HepG2 (cell line): Measurements from ENCODE around the gene IGF2. TPM values are rescaled to one million over a fixed set of nuclear protein-coding genes. Genes with fewer than 3 reads are reported as not detected.

Experiments used
- BRCA1 ChIP-seq: sonication (generic); formaldehyde crosslinking; IDR thresholded peaks from 2 replicates; pipeline ENCODE4 v1.4.0; 2020; ENCODE audit warnings: missing genetic modification reagents
- DPF2 ChIP-seq: sonication (generic); formaldehyde crosslinking; IDR thresholded peaks from 2 replicates; pipeline ENCODE4 v1.4.0; 2020; ENCODE audit warnings: mild to moderate bottlenecking, low read depth, missing genetic modification reagents, borderline replicate concordance
- SNRNP70 ChIP-seq: fragments of 200-400 bp; formaldehyde crosslinking; IDR thresholded peaks from 2 replicates; pipeline ENCODE4 v1.6.1; 2017; ENCODE audit warnings: mild to moderate bottlenecking, low read depth, low read length, moderate library complexity
- ZBTB21 ChIP-seq: sonication (generic); formaldehyde crosslinking; IDR thresholded peaks from 2 replicates; pipeline ENCODE4 v1.4.0; 2020; ENCODE audit warnings: missing genetic modification reagents
- ZNF788 ChIP-seq: sonication (generic); formaldehyde crosslinking; IDR thresholded peaks from 2 replicates; pipeline ENCODE4 v1.5.0; 2020; ENCODE audit warnings: mild to moderate bottlenecking, missing genetic modification reagents, borderline replicate concordance
- polyA plus RNA-seq, 8 experiments: library from polyadenylated mRNA; depleted of rRNA in 3 of 8; stranded (reverse) in 7 of 8; unstranded in 1 of 8; fragments of >200 nt; fragmentation: Illumina TruSeq in 4 of 8; extraction: Trizol in 4 of 8; gene quantifications; 2 replicates each; pipeline versions ENCODE4 v1.2.1 to v1.2.3, GENCODE V29; 2011 to 2016; ENCODE audit warnings: low read depth in 4 of 8, missing spikeins in 1 of 8, mixed read lengths in 1 of 8; ENCODE audit not compliant: insufficient read depth in 1 of 8
- total RNA-seq, 5 experiments: library from RNA; depleted of rRNA; stranded (reverse); fragments of >200 nt; fragmentation: Illumina TruSeq; extraction: Trizol; gene quantifications; 2 replicates each; pipeline ENCODE4 v1.2.3, GENCODE V29; 2016; ENCODE audit warnings: low read depth in 1 of 5
- TF ChIP-seq, protein P1 (sequence below), 2 experiments: sonication (generic) in 1 of 2; formaldehyde crosslinking in 1 of 2; IDR thresholded peaks; 2 replicates each; pipeline versions ENCODE4 v1.4.0 to v1.6.1; 2018 to 2020; ENCODE audit warnings: missing genetic modification reagents in 2 of 2, borderline replicate concordance in 1 of 2, low read depth in 1 of 2, mild to moderate bottlenecking in 1 of 2, missing biosample characterization in 1 of 2
- TF ChIP-seq, protein P2 (sequence below): sonication (generic); formaldehyde crosslinking; IDR thresholded peaks from 2 replicates; pipeline ENCODE4 v1.4.0; 2020; ENCODE audit warnings: mild to moderate bottlenecking, missing genetic modification reagents, borderline replicate concordance
- TF ChIP-seq, protein P3 (sequence below): sonication (generic); formaldehyde crosslinking; IDR thresholded peaks from 2 replicates; pipeline ENCODE4 v1.5.0; 2020; ENCODE audit warnings: mild to moderate bottlenecking, missing genetic modification reagents
- TF ChIP-seq, protein P4 (sequence below): sonication (generic); formaldehyde crosslinking; IDR thresholded peaks from 2 replicates; pipeline ENCODE4 v1.5.0; 2020; ENCODE audit warnings: mild to moderate bottlenecking, missing genetic modification reagents, borderline replicate concordance

Gene IGF2
- total and polyA plus RNA-seq, 2 of the 13 experiments (the other 11 are each of a cell fraction or from before 2014, with no cell fraction given) = 79.1 to 254 TPM

DNA sequence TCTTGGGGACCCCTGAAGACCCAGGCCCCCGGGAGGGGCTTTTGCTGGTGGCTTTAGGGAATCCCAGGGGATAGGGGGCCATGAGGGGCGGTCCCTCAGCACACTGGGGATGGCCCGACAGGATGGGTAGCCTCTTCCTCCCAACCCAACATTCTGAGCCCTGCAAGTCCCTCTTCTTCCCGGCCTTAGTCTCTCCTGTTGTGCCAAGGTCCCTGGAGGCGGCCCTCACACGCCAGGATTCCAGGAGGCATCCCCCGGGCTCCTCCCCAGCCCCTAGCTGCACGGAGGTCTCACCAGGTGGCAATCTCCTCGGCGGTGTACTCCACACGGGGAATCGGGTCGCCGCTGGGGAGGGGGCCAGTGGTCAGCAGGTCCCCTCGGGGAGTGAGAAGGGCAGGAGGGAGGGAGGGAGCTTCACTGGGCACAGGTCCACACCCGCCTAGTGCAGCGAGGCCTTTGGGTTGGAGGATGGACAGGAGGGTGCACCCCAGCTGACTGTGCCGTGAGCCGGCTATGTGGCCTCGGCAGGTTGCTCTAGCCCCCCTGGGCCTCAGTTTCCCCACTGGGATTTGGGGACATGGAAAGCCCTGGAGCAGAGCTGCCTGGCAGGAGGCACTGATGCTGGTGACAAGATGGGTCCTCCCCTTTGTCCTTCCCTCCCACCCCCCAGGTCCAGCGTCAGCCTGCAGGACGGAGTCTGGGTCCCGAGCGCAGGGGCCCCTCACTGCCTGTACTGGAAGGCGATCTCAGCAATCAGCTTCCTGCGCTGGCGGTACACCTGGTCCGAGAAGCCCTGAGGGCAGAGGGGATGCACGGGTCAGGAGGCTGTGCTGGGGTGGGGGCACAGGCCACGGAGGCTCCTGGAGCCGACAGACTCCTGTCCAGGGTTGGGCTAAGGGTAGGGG lies 28.2 kb upstream of the IGF2 start (continued):
- TF ChIP-seq, protein P1, sequence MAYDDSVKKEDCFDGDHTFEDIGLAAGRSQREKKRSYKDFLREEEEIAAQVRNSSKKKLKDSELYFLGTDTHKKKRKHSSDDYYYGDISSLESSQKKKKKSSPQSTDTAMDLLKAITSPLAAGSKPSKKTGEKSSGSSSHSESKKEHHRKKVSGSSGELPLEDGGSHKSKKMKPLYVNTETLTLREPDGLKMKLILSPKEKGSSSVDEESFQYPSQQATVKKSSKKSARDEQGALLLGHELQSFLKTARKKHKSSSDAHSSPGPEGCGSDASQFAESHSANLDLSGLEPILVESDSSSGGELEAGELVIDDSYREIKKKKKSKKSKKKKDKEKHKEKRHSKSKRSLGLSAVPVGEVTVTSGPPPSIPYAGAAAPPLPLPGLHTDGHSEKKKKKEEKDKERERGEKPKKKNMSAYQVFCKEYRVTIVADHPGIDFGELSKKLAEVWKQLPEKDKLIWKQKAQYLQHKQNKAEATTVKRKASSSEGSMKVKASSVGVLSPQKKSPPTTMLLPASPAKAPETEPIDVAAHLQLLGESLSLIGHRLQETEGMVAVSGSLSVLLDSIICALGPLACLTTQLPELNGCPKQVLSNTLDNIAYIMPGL (CRISPR knock-in tag; IDR thresholded peaks at IDR 0.05; ENCODE audit: borderline replicate concordance in 1 of 2, low read depth in 1 of 2) = no peak
- TF ChIP-seq SNRNP70 = no peak
- TF ChIP-seq DPF2 (CRISPR knock-in tag) = no peak
- no peak for TF ChIP-seq ZNF788 (CRISPR knock-in tag)
- TF ChIP-seq BRCA1 = no peak
- no peak for TF ChIP-seq ZBTB21
- TF ChIP-seq, protein P2, sequence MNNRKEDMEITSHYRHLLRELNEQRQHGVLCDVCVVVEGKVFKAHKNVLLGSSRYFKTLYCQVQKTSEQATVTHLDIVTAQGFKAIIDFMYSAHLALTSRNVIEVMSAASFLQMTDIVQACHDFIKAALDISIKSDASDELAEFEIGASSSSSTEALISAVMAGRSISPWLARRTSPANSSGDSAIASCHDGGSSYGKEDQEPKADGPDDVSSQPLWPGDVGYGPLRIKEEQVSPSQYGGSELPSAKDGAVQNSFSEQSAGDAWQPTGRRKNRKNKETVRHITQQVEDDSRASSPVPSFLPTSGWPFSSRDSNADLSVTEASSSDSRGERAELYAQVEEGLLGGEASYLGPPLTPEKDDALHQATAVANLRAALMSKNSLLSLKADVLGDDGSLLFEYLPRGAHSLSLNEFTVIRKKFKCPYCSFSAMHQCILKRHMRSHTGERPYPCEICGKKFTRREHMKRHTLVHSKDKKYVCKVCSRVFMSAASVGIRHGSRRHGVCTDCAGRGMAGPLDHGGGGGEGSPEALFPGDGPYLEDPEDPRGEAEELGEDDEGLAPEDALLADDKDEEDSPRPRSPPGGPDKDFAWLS (CRISPR knock-in tag) = no peak
- TF ChIP-seq, protein P3, sequence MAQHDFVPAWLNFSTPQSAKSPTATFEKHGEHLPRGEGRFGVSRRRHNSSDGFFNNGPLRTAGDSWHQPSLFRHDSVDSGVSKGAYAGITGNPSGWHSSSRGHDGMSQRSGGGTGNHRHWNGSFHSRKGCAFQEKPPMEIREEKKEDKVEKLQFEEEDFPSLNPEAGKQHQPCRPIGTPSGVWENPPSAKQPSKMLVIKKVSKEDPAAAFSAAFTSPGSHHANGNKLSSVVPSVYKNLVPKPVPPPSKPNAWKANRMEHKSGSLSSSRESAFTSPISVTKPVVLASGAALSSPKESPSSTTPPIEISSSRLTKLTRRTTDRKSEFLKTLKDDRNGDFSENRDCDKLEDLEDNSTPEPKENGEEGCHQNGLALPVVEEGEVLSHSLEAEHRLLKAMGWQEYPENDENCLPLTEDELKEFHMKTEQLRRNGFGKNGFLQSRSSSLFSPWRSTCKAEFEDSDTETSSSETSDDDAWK (CRISPR knock-in tag) = no peak
- TF ChIP-seq, protein P4, sequence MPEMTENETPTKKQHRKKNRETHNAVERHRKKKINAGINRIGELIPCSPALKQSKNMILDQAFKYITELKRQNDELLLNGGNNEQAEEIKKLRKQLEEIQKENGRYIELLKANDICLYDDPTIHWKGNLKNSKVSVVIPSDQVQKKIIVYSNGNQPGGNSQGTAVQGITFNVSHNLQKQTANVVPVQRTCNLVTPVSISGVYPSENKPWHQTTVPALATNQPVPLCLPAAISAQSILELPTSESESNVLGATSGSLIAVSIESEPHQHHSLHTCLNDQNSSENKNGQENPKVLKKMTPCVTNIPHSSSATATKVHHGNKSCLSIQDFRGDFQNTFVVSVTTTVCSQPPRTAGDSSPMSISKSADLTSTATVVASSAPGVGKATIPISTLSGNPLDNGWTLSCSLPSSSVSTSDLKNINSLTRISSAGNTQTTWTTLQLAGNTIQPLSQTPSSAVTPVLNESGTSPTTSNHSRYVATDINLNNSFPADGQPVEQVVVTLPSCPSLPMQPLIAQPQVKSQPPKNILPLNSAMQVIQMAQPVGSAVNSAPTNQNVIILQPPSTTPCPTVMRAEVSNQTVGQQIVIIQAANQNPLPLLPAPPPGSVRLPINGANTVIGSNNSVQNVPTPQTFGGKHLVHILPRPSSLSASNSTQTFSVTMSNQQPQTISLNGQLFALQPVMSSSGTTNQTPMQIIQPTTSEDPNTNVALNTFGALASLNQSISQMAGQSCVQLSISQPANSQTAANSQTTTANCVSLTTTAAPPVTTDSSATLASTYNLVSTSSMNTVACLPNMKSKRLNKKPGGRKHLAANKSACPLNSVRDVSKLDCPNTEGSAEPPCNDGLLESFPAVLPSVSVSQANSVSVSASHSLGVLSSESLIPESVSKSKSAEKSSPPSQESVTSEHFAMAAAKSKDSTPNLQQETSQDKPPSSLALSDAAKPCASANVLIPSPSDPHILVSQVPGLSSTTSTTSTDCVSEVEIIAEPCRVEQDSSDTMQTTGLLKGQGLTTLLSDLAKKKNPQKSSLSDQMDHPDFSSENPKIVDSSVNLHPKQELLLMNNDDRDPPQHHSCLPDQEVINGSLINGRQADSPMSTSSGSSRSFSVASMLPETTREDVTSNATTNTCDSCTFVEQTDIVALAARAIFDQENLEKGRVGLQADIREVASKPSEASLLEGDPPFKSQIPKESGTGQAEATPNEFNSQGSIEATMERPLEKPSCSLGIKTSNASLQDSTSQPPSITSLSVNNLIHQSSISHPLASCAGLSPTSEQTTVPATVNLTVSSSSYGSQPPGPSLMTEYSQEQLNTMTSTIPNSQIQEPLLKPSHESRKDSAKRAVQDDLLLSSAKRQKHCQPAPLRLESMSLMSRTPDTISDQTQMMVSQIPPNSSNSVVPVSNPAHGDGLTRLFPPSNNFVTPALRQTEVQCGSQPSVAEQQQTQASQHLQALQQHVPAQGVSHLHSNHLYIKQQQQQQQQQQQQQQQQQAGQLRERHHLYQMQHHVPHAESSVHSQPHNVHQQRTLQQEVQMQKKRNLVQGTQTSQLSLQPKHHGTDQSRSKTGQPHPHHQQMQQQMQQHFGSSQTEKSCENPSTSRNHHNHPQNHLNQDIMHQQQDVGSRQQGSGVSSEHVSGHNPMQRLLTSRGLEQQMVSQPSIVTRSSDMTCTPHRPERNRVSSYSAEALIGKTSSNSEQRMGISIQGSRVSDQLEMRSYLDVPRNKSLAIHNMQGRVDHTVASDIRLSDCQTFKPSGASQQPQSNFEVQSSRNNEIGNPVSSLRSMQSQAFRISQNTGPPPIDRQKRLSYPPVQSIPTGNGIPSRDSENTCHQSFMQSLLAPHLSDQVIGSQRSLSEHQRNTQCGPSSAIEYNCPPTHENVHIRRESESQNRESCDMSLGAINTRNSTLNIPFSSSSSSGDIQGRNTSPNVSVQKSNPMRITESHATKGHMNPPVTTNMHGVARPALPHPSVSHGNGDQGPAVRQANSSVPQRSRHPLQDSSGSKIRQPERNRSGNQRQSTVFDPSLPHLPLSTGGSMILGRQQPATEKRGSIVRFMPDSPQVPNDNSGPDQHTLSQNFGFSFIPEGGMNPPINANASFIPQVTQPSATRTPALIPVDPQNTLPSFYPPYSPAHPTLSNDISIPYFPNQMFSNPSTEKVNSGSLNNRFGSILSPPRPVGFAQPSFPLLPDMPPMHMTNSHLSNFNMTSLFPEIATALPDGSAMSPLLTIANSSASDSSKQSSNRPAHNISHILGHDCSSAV (CRISPR knock-in tag) = no peak
- TF ChIP-seq, all 625 proteins: peak for 0
